HCT116 (cell line): ENCODE data around the gene ARHGAP28. TPM values are rescaled to one million over a fixed set of nuclear protein-coding genes. Genes with fewer than 3 reads are reported as not detected.

Source experiments
- ATAC-seq: fragments of 200-7000 bp; cut with Tn5 transposase; 2 replicates; pipeline ENCODE4 v1.9.1; 2020; ENCODE audit warnings: mild to moderate bottlenecking, moderate library complexity
- BruUV-seq: library from RNA; stranded (reverse); fragments of 400-500 nt; replicated peaks from 2 replicates; lab custom pipeline; 2021; lab: Mats Ljungman, UMichigan
- CTCF ChIA-PET: fragments of 300-600 bp; sonication (Branson Sonifier 250); formaldehyde crosslinking; loops from one replicate; lab custom pipeline; 2021; ENCODE audit warnings: antibody characterized with exemption; lab: Charles Lee
- POLR2A ChIA-PET: fragments of 300-600, 350-600 bp; sonication (Branson Sonifier 250); formaldehyde crosslinking; loops from one replicate; lab custom pipeline; 2021; ENCODE audit warnings: antibody characterized with exemption; lab: Charles Lee
- RAD21 ChIA-PET, 2 experiments: fragments of 300-600 bp; sonication (Branson Sonifier 250); formaldehyde crosslinking; loops; one replicate each; lab custom pipeline; 2023; ENCODE audit warnings: low total read pairs in 2 of 2; ENCODE audit not compliant: uncharacterized antibody in 2 of 2, unreplicated experiment in 2 of 2, low non-redundant PET in 1 of 2; lab: Charles Lee
- DNase-seq: peaks from one replicate; pipeline ENCODE4 v3.0.0-alpha.2; 2010; ENCODE audit warnings: low read depth, low spot score
- H2AFZ ChIP-seq: fragments of 200-600 bp; shearing (Covaris generic), sonication (generic); 2 replicates; pipeline ENCODE4 v1.6.1; 2017; ENCODE audit warnings: low read depth, mixed run types, mixed read lengths, antibody characterized with exemption, low read length; ENCODE audit not compliant: poor library complexity, severe bottlenecking
- H3K27ac ChIP-seq: 2 replicates; pipeline ENCODE4 v1.5.1; 2012; ENCODE audit warnings: low read depth, low read length
- H3K27me3 ChIP-seq: fragments of 200-600 bp; sonication (generic); 2 replicates; pipeline ENCODE4 v1.6.1; 2016; ENCODE audit warnings: mixed run types, low read length, mixed read lengths; ENCODE audit not compliant: insufficient read depth
- H3K36me3 ChIP-seq, 2 experiments: fragments of 200-500 bp in 1 of 2; fragments of 200-600 bp in 1 of 2; sonication (Bioruptor generic) in 1 of 2; sonication (generic) in 1 of 2; 2 replicates each; pipeline versions ENCODE4 v1.5.1 to v1.6.1; 2014 to 2016; ENCODE audit warnings: low read length in 2 of 2, inconsistent platforms in 1 of 2, mixed read lengths in 1 of 2, mixed run types in 1 of 2; ENCODE audit not compliant: insufficient read depth in 2 of 2, control insufficient read depth in 1 of 2
- H3K4me1 ChIP-seq, 2 experiments: fragments of 200-600 bp in 1 of 2; sonication (generic) in 1 of 2; 2 replicates each; pipeline versions ENCODE4 v1.5.1 to v1.6.1; 2012 to 2017; ENCODE audit warnings: low read length in 2 of 2, inconsistent platforms in 1 of 2, mild to moderate bottlenecking in 1 of 2, mixed read lengths in 1 of 2, mixed run types in 1 of 2, moderate library complexity in 1 of 2; ENCODE audit not compliant: insufficient read depth in 2 of 2, control insufficient read depth in 1 of 2
- H3K4me2 ChIP-seq: fragments of 200-600 bp; sonication (generic); 2 replicates; pipeline ENCODE4 v1.6.1; 2017; ENCODE audit warnings: mixed run types, low read length, mixed read lengths
- H3K4me3 ChIP-seq, 2 experiments: fragments of 200-600 bp in 1 of 2; sonication (generic) in 1 of 2; replicated peaks in 1 of 2; 2 replicates each; pipeline ENCODE4 v1.5.1; 2011 to 2016; ENCODE audit warnings: low read length in 2 of 2, control low read depth in 1 of 2, low read depth in 1 of 2, mild to moderate bottlenecking in 1 of 2, mixed read lengths in 1 of 2, mixed run types in 1 of 2
- H3K79me2 ChIP-seq: fragments of 200-600 bp; sonication (generic); 2 replicates; pipeline ENCODE4 v1.6.1; 2017; ENCODE audit warnings: mild to moderate bottlenecking, mixed run types, low read length, moderate library complexity, mixed read lengths; ENCODE audit not compliant: insufficient read depth
- H3K9ac ChIP-seq: fragments of 200-600 bp; sonication (generic); 2 replicates; pipeline ENCODE4 v1.6.1; 2016; ENCODE audit warnings: low read length, mixed read lengths
- H3K9me2 ChIP-seq: fragments of 200-600 bp; sonication (generic), shearing (Covaris generic); 2 replicates; pipeline ENCODE4 v1.6.1; 2017; ENCODE audit warnings: mixed run types, mild to moderate bottlenecking, moderate library complexity; ENCODE audit not compliant: insufficient read depth
- H3K9me3 ChIP-seq, 2 experiments: fragments of 200-500 bp in 1 of 2; fragments of 200-600 bp in 1 of 2; sonication (Bioruptor generic) in 1 of 2; sonication (generic) in 1 of 2; 2 replicates each; pipeline ENCODE4 v1.6.1; 2014 to 2017; ENCODE audit warnings: low read length in 2 of 2, mixed read lengths in 2 of 2, inconsistent platforms in 1 of 2, low read depth in 1 of 2, mild to moderate bottlenecking in 1 of 2, mixed run types in 1 of 2, moderate library complexity in 1 of 2; ENCODE audit not compliant: control insufficient read depth in 1 of 2, insufficient read depth in 1 of 2
- H4K20me1 ChIP-seq: fragments of 200-600 bp; sonication (generic), shearing (Covaris generic); 2 replicates; pipeline ENCODE4 v1.6.1; 2017; ENCODE audit warnings: mixed run types, mild to moderate bottlenecking, moderate library complexity; ENCODE audit not compliant: insufficient read depth
- EGR1 ChIP-seq: IDR thresholded peaks from 2 replicates; pipeline ENCODE4 v1.6.1; 2012; ENCODE audit warnings: low read depth
- EZH2 ChIP-seq: fragments of 200-600 bp; sonication (generic); IDR thresholded peaks from 2 replicates; pipeline ENCODE4 v1.6.1; 2017; ENCODE audit warnings: antibody characterized with exemption, mixed run types
- EZH2phosphoT487 ChIP-seq: fragments of 200-600 bp; IDR thresholded peaks from 2 replicates; pipeline ENCODE4 v1.6.1; 2018; ENCODE audit warnings: antibody characterized with exemption, borderline replicate concordance
- JUND ChIP-seq: IDR thresholded peaks from 2 replicates; pipeline ENCODE4 v1.6.1; 2012
- RAD21 ChIP-seq: IDR thresholded peaks from 2 replicates; pipeline ENCODE4 v1.6.1; 2012; ENCODE audit warnings: low read depth, mild to moderate bottlenecking
- SRF ChIP-seq: IDR thresholded peaks from 2 replicates; pipeline ENCODE4 v1.6.1; 2012; ENCODE audit warnings: low read depth
- TCF7L2 ChIP-seq: IDR thresholded peaks from 2 replicates; pipeline ENCODE4 v1.7.0; 2011; ENCODE audit warnings: borderline replicate concordance, inconsistent platforms; ENCODE audit not compliant: insufficient read depth, insufficient read length; ENCODE audit errors: extremely low read depth
- YY1 ChIP-seq: IDR thresholded peaks from 2 replicates; pipeline ENCODE4 v1.6.1; 2011; ENCODE audit warnings: low read length, low read depth, moderate library complexity, mild to moderate bottlenecking; ENCODE audit not compliant: insufficient replicate concordance; ENCODE audit errors: extremely low read depth
- ZFX ChIP-seq: fragments of 450-650 bp; IDR thresholded peaks from 2 replicates; pipeline ENCODE4 v1.6.1; 2017
- ZNF274 ChIP-seq: fragments of 200-500 bp; sonication (Bioruptor generic); IDR thresholded peaks from 2 replicates; pipeline ENCODE4 v1.6.1; 2014; ENCODE audit warnings: mild to moderate bottlenecking, low read depth, low read length, inconsistent platforms
- intact Hi-C: fragments of 100-400 bp; cut with micrococcal nuclease; formaldehyde crosslinking; loops from 2 replicates; pipeline ENCODE4 v1.10.0; 2022
- total RNA-seq: library from RNA; stranded (reverse); gene quantifications from one replicate; pipeline ENCODE4 v1.2.1, GENCODE V29; 2021; ENCODE audit not compliant: unreplicated experiment
- TF ChIP-seq, protein P1 (sequence below): IDR thresholded peaks from 2 replicates; pipeline ENCODE4 v1.6.1; 2012
- TF ChIP-seq, protein P2 (sequence below): IDR thresholded peaks from 2 replicates; pipeline ENCODE4 v1.6.1; 2012
- TF ChIP-seq, protein P3 (sequence below), 3 experiments: fragments of 200-600 bp in 1 of 3; sonication (generic) in 1 of 3; IDR thresholded peaks in 2 of 3; conservative IDR thresholded peaks in 1 of 3; 2 replicates each; pipeline ENCODE4 v1.5.1; 2012 to 2017; ENCODE audit warnings: low read depth in 2 of 3, low read length in 2 of 3, antibody characterized with exemption in 1 of 3, borderline replicate concordance in 1 of 3, control low read depth in 1 of 3, mild to moderate bottlenecking in 1 of 3, mixed read lengths in 1 of 3, mixed run types in 1 of 3, moderate library complexity in 1 of 3; ENCODE audit not compliant: insufficient read depth in 1 of 3
- TF ChIP-seq, protein P4 (sequence below): IDR thresholded peaks from 2 replicates; pipeline ENCODE4 v1.6.1; 2012; ENCODE audit warnings: low read depth

The ARHGAP28 gene
- total RNA-seq, 1 experiment from 2014 or later = not detected

DNA sequence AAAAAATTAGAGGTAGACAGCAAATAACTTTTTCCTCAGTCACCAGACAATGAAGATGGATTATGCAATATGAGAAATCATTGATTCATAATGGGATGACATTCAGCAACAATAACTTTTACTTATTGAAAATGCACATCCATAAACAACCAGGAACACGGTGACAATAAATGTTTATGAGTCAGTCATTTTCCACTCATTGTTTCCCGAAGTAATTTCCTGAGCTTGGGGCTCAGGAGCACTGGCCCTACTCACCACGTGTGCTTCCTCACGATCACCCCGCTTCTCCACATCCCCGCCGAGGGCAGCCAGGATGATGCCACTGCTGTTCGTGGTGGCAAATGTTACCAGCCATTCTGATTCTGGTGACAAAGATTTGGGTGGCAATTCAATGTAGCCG, 231.8 kb downstream of the ARHGAP28 start (continued):
- TF ChIP-seq EGR1 (no peak), ZNF274 (no peak), YY1 (no peak), EZH2phosphoT487 (no peak), TCF7L2 (no peak), RAD21 (no peak)
- TF ChIP-seq, protein P1, sequence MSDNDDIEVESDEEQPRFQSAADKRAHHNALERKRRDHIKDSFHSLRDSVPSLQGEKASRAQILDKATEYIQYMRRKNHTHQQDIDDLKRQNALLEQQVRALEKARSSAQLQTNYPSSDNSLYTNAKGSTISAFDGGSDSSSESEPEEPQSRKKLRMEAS = no peak
- TF ChIP-seq, protein P2, sequence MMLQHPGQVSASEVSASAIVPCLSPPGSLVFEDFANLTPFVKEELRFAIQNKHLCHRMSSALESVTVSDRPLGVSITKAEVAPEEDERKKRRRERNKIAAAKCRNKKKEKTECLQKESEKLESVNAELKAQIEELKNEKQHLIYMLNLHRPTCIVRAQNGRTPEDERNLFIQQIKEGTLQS = no peak

DNA sequence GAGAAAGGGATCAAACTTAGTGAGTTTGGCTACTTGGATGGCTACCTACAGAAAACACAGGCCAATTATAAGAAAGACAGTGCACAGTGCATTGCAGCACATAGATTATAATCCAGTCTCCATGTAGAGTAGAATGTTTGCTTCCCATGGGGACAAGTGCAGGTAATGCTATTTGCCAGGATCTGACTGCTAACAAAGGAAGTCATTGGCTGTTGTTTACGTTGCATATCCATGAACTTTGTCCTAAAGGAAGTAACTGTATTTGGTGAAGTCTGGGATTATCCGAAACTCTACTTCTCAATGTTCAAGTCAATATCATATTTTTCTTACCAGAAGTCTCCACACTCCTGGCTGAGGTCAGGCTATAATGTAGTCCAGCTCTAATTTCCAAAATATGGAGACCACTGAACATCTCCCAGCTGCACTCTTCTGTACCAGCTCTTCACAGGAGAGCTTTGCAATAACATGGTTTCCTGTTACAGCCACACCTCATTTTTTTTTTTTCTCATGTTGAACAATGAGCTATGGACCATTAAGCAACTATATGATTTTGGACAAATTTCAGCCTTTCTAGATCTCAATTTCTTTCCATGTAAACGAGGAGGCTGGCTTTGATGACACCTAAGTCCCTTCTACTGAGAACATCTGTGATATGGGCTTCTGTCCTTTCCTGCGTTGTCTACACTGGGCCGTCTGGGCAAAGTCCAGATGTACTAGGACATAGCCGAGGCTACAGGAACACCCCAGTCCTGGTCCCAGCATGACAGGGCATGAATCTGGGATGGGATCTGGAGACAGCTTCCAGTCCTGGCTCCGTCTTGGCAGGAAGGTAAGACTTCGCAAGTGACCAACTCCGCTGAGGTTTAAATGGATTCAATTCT, 233.3 kb downstream of the ARHGAP28 start:
- no peak overlapping the region for H3K9ac ChIP-seq
- no peak overlapping the region for H3K4me2 ChIP-seq
- H3K9me2 ChIP-seq = no peaks in the 10 kb centered on the region
- ChIA-PET CTCF (no interaction called here), POLR2A (no interaction called here), RAD21 (no interaction called here)
- H4K20me1 ChIP-seq = no peaks in the 10 kb centered on the region
- H3K9me3 ChIP-seq = peaks cover 0 to 30% of the 10 kb centered on the region in 2 experiments; a peak in 1 of 4 replicates
- no peak overlapping the region for H3K27ac ChIP-seq
- no peaks in the 10 kb centered on the region for H3K4me1 ChIP-seq
- intact Hi-C loops = no loop called here
- H3K79me2 ChIP-seq = no peaks in the 10 kb centered on the region
- H3K36me3 ChIP-seq = no peaks in the 10 kb centered on the region
- no peak for DNase-seq
- H3K4me3 ChIP-seq = no peak overlapping the region
- no peak overlapping the region for H2AFZ ChIP-seq
- no TSS peak for BruUV-seq
- TF ChIP-seq ZFX = no peak
- TF ChIP-seq EZH2phosphoT487 = no peak
- TF ChIP-seq, protein P2 = no peak
- TF ChIP-seq, protein P3, sequence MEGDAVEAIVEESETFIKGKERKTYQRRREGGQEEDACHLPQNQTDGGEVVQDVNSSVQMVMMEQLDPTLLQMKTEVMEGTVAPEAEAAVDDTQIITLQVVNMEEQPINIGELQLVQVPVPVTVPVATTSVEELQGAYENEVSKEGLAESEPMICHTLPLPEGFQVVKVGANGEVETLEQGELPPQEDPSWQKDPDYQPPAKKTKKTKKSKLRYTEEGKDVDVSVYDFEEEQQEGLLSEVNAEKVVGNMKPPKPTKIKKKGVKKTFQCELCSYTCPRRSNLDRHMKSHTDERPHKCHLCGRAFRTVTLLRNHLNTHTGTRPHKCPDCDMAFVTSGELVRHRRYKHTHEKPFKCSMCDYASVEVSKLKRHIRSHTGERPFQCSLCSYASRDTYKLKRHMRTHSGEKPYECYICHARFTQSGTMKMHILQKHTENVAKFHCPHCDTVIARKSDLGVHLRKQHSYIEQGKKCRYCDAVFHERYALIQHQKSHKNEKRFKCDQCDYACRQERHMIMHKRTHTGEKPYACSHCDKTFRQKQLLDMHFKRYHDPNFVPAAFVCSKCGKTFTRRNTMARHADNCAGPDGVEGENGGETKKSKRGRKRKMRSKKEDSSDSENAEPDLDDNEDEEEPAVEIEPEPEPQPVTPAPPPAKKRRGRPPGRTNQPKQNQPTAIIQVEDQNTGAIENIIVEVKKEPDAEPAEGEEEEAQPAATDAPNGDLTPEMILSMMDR (IDR thresholded peaks at IDR 0.05 in 2 of 3, conservative IDR thresholded peaks at IDR 0.05 in 1 of 3; ENCODE audit: borderline replicate concordance in 1 of 3, insufficient read depth in 1 of 3, low read depth in 2 of 3, low read length in 2 of 3) = no peak
- TF ChIP-seq TCF7L2 = no peak
- TF ChIP-seq, protein P4, sequence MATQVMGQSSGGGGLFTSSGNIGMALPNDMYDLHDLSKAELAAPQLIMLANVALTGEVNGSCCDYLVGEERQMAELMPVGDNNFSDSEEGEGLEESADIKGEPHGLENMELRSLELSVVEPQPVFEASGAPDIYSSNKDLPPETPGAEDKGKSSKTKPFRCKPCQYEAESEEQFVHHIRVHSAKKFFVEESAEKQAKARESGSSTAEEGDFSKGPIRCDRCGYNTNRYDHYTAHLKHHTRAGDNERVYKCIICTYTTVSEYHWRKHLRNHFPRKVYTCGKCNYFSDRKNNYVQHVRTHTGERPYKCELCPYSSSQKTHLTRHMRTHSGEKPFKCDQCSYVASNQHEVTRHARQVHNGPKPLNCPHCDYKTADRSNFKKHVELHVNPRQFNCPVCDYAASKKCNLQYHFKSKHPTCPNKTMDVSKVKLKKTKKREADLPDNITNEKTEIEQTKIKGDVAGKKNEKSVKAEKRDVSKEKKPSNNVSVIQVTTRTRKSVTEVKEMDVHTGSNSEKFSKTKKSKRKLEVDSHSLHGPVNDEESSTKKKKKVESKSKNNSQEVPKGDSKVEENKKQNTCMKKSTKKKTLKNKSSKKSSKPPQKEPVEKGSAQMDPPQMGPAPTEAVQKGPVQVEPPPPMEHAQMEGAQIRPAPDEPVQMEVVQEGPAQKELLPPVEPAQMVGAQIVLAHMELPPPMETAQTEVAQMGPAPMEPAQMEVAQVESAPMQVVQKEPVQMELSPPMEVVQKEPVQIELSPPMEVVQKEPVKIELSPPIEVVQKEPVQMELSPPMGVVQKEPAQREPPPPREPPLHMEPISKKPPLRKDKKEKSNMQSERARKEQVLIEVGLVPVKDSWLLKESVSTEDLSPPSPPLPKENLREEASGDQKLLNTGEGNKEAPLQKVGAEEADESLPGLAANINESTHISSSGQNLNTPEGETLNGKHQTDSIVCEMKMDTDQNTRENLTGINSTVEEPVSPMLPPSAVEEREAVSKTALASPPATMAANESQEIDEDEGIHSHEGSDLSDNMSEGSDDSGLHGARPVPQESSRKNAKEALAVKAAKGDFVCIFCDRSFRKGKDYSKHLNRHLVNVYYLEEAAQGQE = no peak
- TF ChIP-seq SRF = no peak
- no peak for TF ChIP-seq ZNF274
- no peak for TF ChIP-seq JUND
- TF ChIP-seq EZH2 = no peak
- no peak for TF ChIP-seq YY1
- TF ChIP-seq, all 23 proteins: peak for 0
- H3K27me3 ChIP-seq = no peaks in the 10 kb centered on the region
- ATAC-seq = no peak
